GM23338 (cell line): ENCODE data around the gene ROBO1.

Experiments
- CTCF ChIP-seq, 2 experiments: fragments of 200-600 bp in 1 of 2; sonication (generic) in 1 of 2; conservative IDR thresholded peaks; 2 replicates each; pipeline versions ENCODE4 v1.5.1 to v1.6.1; 2016 to 2017; ENCODE audit warnings: antibody characterized with exemption in 2 of 2, low read depth in 2 of 2, mild to moderate bottlenecking in 2 of 2, moderate library complexity in 1 of 2
- EZH2 ChIP-seq: fragments of 200-600 bp; sonication (generic); IDR thresholded peaks from one replicate; pipeline ENCODE4 v1.8.0; 2017; ENCODE audit warnings: antibody characterized with exemption, mild to moderate bottlenecking, low read depth; ENCODE audit not compliant: unreplicated experiment
- EZH2phosphoT487 ChIP-seq: fragments of 200-600 bp; sonication (generic); IDR thresholded peaks from one replicate; pipeline ENCODE4 v1.8.1; 2018; ENCODE audit warnings: antibody characterized with exemption; ENCODE audit not compliant: unreplicated experiment
- JUNB ChIP-seq: IDR thresholded peaks from one replicate; pipeline ENCODE4 v1.6.1; 2016; ENCODE audit warnings: antibody characterized with exemption; ENCODE audit not compliant: unreplicated experiment
- POLR2AphosphoS5 ChIP-seq: IDR thresholded peaks from 2 replicates; pipeline ENCODE4 v1.6.1; 2016; ENCODE audit warnings: antibody characterized with exemption, low read depth
- REST ChIP-seq: IDR thresholded peaks from one replicate; pipeline ENCODE4 v1.6.1; 2018; ENCODE audit warnings: antibody characterized with exemption; ENCODE audit not compliant: unreplicated experiment
- STAT1 ChIP-seq: IDR thresholded peaks from one replicate; pipeline ENCODE4 v1.6.1; 2016; ENCODE audit warnings: antibody characterized with exemption; ENCODE audit not compliant: unreplicated experiment
- ZNF114 ChIP-seq: fragments of 250-450 bp; sonication (Bioruptor Pico); IDR thresholded peaks from 2 replicates; pipeline ENCODE4 v1.5.0; 2020; ENCODE audit warnings: mild to moderate bottlenecking, moderate library complexity
- ZNF331 ChIP-seq: fragments of 250-450 bp; sonication (Bioruptor Pico); IDR thresholded peaks from 2 replicates; pipeline ENCODE4 v1.5.0; 2020; ENCODE audit warnings: low read depth, mild to moderate bottlenecking, moderate library complexity
- TF ChIP-seq, protein P1 (sequence below): IDR thresholded peaks from 2 replicates; pipeline ENCODE4 v1.6.1; 2016; ENCODE audit warnings: antibody characterized with exemption

- TF ChIP-seq REST (no peak), CTCF (conservative IDR thresholded peaks at IDR 0.05; ENCODE audit: low read depth in 2 of 2) (no peak), ZNF114 (no peak), POLR2AphosphoS5 (no peak), EZH2phosphoT487 (no peak), STAT1 (no peak), EZH2 (no peak), JUNB (no peak), ZNF331 (CRISPR knock-in tag) (no peak)
- TF ChIP-seq, protein P1, sequence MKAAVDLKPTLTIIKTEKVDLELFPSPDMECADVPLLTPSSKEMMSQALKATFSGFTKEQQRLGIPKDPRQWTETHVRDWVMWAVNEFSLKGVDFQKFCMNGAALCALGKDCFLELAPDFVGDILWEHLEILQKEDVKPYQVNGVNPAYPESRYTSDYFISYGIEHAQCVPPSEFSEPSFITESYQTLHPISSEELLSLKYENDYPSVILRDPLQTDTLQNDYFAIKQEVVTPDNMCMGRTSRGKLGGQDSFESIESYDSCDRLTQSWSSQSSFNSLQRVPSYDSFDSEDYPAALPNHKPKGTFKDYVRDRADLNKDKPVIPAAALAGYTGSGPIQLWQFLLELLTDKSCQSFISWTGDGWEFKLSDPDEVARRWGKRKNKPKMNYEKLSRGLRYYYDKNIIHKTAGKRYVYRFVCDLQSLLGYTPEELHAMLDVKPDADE: no peak
These were observed 652.3 kb downstream of the ROBO1 start for GRCh38 chr3:79115458-79115857.
